ENCODE data around the gene UNC5C. TPM values are rescaled to one million over a fixed set of nuclear protein-coding genes. Genes with fewer than 3 reads are reported as not detected.

The UNC5C gene
- total RNA-seq, 2 experiments from 2014 or later: not detected

- H3K27me3 Mint-ChIP-seq: peaks cover 5% of the 10 kb centered on the region
- no peaks in the 10 kb centered on the region for H3K9me3 Mint-ChIP-seq
- DNase-seq: no peak
- H3K27ac Mint-ChIP-seq: no peak overlapping the region
- no peaks in the 10 kb centered on the region for H3K36me3 Mint-ChIP-seq
- no peaks in the 10 kb centered on the region for H3K4me1 Mint-ChIP-seq
- no peak overlapping the region for H3K4me3 Mint-ChIP-seq
These were observed 161.1 kb downstream of the UNC5C start for GRCh38 chr4:95387719-95388118.

- no peak overlapping the region for H3K4me3 Mint-ChIP-seq
- peaks cover 5% of the 10 kb centered on the region for H3K27me3 Mint-ChIP-seq
- H3K27ac Mint-ChIP-seq: no peak overlapping the region
- H3K4me1 Mint-ChIP-seq: no peaks in the 10 kb centered on the region
- no peaks in the 10 kb centered on the region for H3K9me3 Mint-ChIP-seq
- no peaks in the 10 kb centered on the region for H3K36me3 Mint-ChIP-seq
- DNase-seq: no peak
These were observed 162.4 kb downstream of the UNC5C start for GRCh38 chr4:95386410-95386809.

GRCh38 chr4:95381843-95382580 lies 166.8 kb downstream of the UNC5C start:
- Mint-ChIP-seq H3K4me3 (no peak overlapping the region), H3K27me3 (peaks cover 5% of the 10 kb centered on the region), H3K4me1 (no peaks in the 10 kb centered on the region), H3K36me3 (no peaks in the 10 kb centered on the region), H3K27ac (no peak overlapping the region), H3K9me3 (no peaks in the 10 kb centered on the region)
- DNase-seq: no peak

GRCh38 chr4:95379633-95380032 lies 169.1 kb downstream of the UNC5C start:
- H3K4me3 Mint-ChIP-seq: no peak overlapping the region
- H3K4me1 Mint-ChIP-seq: no peaks in the 10 kb centered on the region
- H3K36me3 Mint-ChIP-seq: no peaks in the 10 kb centered on the region
- H3K9me3 Mint-ChIP-seq: no peaks in the 10 kb centered on the region
- H3K27ac Mint-ChIP-seq: no peak overlapping the region
- H3K27me3 Mint-ChIP-seq: peaks cover 5% of the 10 kb centered on the region
- DNase-seq: no peak

GRCh38 chr4:95377366-95377900 lies 171.3 kb downstream of the UNC5C start:
- H3K27me3 Mint-ChIP-seq: no peaks in the 10 kb centered on the region
- no peak for DNase-seq
- H3K4me1 Mint-ChIP-seq: no peaks in the 10 kb centered on the region
- H3K9me3 Mint-ChIP-seq: no peaks in the 10 kb centered on the region
- H3K27ac Mint-ChIP-seq: no peak overlapping the region
- no peaks in the 10 kb centered on the region for H3K36me3 Mint-ChIP-seq
- H3K4me3 Mint-ChIP-seq: no peak overlapping the region

GRCh38 chr4:95371476-95372224 lies 177.1 kb downstream of the UNC5C start:
- Mint-ChIP-seq H3K27ac (no peak overlapping the region), H3K36me3 (no peaks in the 10 kb centered on the region), H3K9me3 (no peaks in the 10 kb centered on the region), H3K27me3 (no peaks in the 10 kb centered on the region), H3K4me1 (no peaks in the 10 kb centered on the region), H3K4me3 (no peak overlapping the region)
- no peak for DNase-seq

GRCh38 chr4:95367824-95368223 lies 180.9 kb downstream of the UNC5C start:
- Mint-ChIP-seq H3K4me3 (no peak overlapping the region), H3K36me3 (no peaks in the 10 kb centered on the region), H3K27ac (no peak overlapping the region), H3K4me1 (no peaks in the 10 kb centered on the region), H3K9me3 (no peaks in the 10 kb centered on the region), H3K27me3 (no peaks in the 10 kb centered on the region)
- no peak for DNase-seq

GRCh38 chr4:95363966-95364365 lies 184.8 kb downstream of the UNC5C start:
- no peaks in the 10 kb centered on the region for H3K9me3 Mint-ChIP-seq
- H3K4me1 Mint-ChIP-seq: no peaks in the 10 kb centered on the region
- H3K36me3 Mint-ChIP-seq: no peaks in the 10 kb centered on the region
- H3K27ac Mint-ChIP-seq: no peak overlapping the region
- H3K27me3 Mint-ChIP-seq: no peaks in the 10 kb centered on the region
- DNase-seq: no peak
- H3K4me3 Mint-ChIP-seq: no peak overlapping the region

GRCh38 chr4:95363559-95363925 lies 185.2 kb downstream of the UNC5C start:
- Mint-ChIP-seq H3K4me1 (no peaks in the 10 kb centered on the region), H3K27me3 (no peaks in the 10 kb centered on the region), H3K4me3 (no peak overlapping the region), H3K36me3 (no peaks in the 10 kb centered on the region), H3K9me3 (no peaks in the 10 kb centered on the region), H3K27ac (no peak overlapping the region)
- no peak for DNase-seq

GRCh38 chr4:95362906-95363558 lies 185.7 kb downstream of the UNC5C start:
- no peaks in the 10 kb centered on the region for H3K36me3 Mint-ChIP-seq
- no peak overlapping the region for H3K27ac Mint-ChIP-seq
- no peaks in the 10 kb centered on the region for H3K4me1 Mint-ChIP-seq
- H3K4me3 Mint-ChIP-seq: no peak overlapping the region
- no peaks in the 10 kb centered on the region for H3K9me3 Mint-ChIP-seq
- DNase-seq: no peak
- H3K27me3 Mint-ChIP-seq: no peaks in the 10 kb centered on the region

- Mint-ChIP-seq H3K27ac (no peak overlapping the region), H3K9me3 (no peaks in the 10 kb centered on the region), H3K4me3 (no peak overlapping the region), H3K27me3 (no peaks in the 10 kb centered on the region), H3K36me3 (no peaks in the 10 kb centered on the region), H3K4me1 (no peaks in the 10 kb centered on the region)
- no peak for DNase-seq
These were observed 186.7 kb downstream of the UNC5C start for GRCh38 chr4:95362066-95362465.

GRCh38 chr4:95361696-95361965 lies 187.1 kb downstream of the UNC5C start:
- H3K4me1 Mint-ChIP-seq: no peaks in the 10 kb centered on the region
- DNase-seq: no peak
- H3K36me3 Mint-ChIP-seq: no peaks in the 10 kb centered on the region
- H3K4me3 Mint-ChIP-seq: no peak overlapping the region
- no peak overlapping the region for H3K27ac Mint-ChIP-seq
- H3K27me3 Mint-ChIP-seq: no peaks in the 10 kb centered on the region
- H3K9me3 Mint-ChIP-seq: no peaks in the 10 kb centered on the region

- H3K27ac Mint-ChIP-seq: no peak overlapping the region
- H3K36me3 Mint-ChIP-seq: no peaks in the 10 kb centered on the region
- H3K27me3 Mint-ChIP-seq: no peaks in the 10 kb centered on the region
- no peak for DNase-seq
- H3K4me3 Mint-ChIP-seq: no peak overlapping the region
- no peaks in the 10 kb centered on the region for H3K4me1 Mint-ChIP-seq
- no peaks in the 10 kb centered on the region for H3K9me3 Mint-ChIP-seq
These were observed 187.7 kb downstream of the UNC5C start for GRCh38 chr4:95360906-95361695.

- H3K4me1 Mint-ChIP-seq: no peaks in the 10 kb centered on the region
- no peaks in the 10 kb centered on the region for H3K27me3 Mint-ChIP-seq
These were observed 188.4 kb downstream of the UNC5C start for GRCh38 chr4:95360256-95360903.

More at GRCh38 chr4:95360256-95360903, 188.4 kb downstream of the UNC5C start:
- DNase-seq: no peak
- Mint-ChIP-seq H3K9me3 (no peaks in the 10 kb centered on the region), H3K27ac (no peak overlapping the region), H3K36me3 (no peaks in the 10 kb centered on the region), H3K4me3 (no peak overlapping the region)

All from activated naive CD8-positive, alpha-beta T cell treated with anti-CD3 and anti-CD28 coated beads for 36 hours (primary cell).